AG04450 (cell line): ENCODE data around the gene TIE1. TPM values are rescaled to one million over a fixed set of nuclear protein-coding genes. Genes with fewer than 3 reads are reported as not detected.
"Not testable (repeated sequence)": the region's sequence is repeated elsewhere in the genome, so short reads cannot be mapped to it uniquely, and the experiment has no call there.

Experiments used
- CTCF ChIA-PET: fragments of 300-600, 350-600 bp; formaldehyde crosslinking; extraction: SDS; loops from one replicate; lab custom pipeline; 2022; ENCODE audit warnings: antibody characterized with exemption, inconsistent platforms; lab: Charles Lee
- POLR2A ChIA-PET: fragments of 350-600 bp; formaldehyde crosslinking; extraction: SDS; loops from one replicate; lab custom pipeline; 2021; ENCODE audit warnings: antibody characterized with exemption, inconsistent platforms; lab: Yijun Ruan, JAX
- DNase-seq: peaks from one replicate; pipeline ENCODE4 v3.0.0-alpha.2; 2011; ENCODE audit warnings: low read depth, low spot score
- H3K27ac ChIP-seq: one replicate; pipeline ENCODE4 v1.5.1; 2012; ENCODE audit warnings: low read depth, low read length, control low read depth
- H3K27me3 ChIP-seq: one replicate; pipeline ENCODE4 v1.6.0; 2012; ENCODE audit warnings: low read length; ENCODE audit not compliant: control insufficient read depth, insufficient read depth
- H3K4me3 ChIP-seq: 2 replicates; pipeline ENCODE4 v1.5.1; 2011; ENCODE audit warnings: mild to moderate bottlenecking, low read depth, low read length, control low read depth
- H3K9me3 ChIP-seq: 2 replicates; pipeline ENCODE4 v1.5.1; 2012; ENCODE audit warnings: low read length; ENCODE audit not compliant: control insufficient read depth, insufficient read depth
- polyA plus RNA-seq: library from polyadenylated mRNA; depleted of rRNA; stranded (reverse); fragments of >200 nt; gene quantifications from 2 replicates; pipeline ENCODE4 v1.2.3, GENCODE V29; 2011
- TF ChIP-seq, protein P1 (sequence below): IDR thresholded peaks from 2 replicates; pipeline ENCODE4 v1.5.1; 2011; ENCODE audit warnings: low read depth, low read length, control low read depth, inconsistent platforms

Gene TIE1
- polyA plus RNA-seq, 1 experiment: 0.76 TPM

GRCh38 chr1:43366601-43367025 is 65.8 kb downstream of the TIE1 start:
- Histone ChIP-seq H3K4me3 (peak overlapping the region; percentile 78), H3K27me3 (no peaks in the 10 kb centered on the region), H3K27ac (peak overlapping the region; percentile 57), H3K9me3 (peaks cover 4% of the 10 kb centered on the region; the same call in 1 of the 2 replicates)
- DNase-seq: no peak
- POLR2A ChIA-PET: interaction anchor here (0.6 to 2.6 kb wide), 3 partner anchors 9 to 136 kb away, joined by 3 to 25 read pairs (median 3); partner anchors contain the start of gene CDC20
- TF ChIP-seq, protein P1, sequence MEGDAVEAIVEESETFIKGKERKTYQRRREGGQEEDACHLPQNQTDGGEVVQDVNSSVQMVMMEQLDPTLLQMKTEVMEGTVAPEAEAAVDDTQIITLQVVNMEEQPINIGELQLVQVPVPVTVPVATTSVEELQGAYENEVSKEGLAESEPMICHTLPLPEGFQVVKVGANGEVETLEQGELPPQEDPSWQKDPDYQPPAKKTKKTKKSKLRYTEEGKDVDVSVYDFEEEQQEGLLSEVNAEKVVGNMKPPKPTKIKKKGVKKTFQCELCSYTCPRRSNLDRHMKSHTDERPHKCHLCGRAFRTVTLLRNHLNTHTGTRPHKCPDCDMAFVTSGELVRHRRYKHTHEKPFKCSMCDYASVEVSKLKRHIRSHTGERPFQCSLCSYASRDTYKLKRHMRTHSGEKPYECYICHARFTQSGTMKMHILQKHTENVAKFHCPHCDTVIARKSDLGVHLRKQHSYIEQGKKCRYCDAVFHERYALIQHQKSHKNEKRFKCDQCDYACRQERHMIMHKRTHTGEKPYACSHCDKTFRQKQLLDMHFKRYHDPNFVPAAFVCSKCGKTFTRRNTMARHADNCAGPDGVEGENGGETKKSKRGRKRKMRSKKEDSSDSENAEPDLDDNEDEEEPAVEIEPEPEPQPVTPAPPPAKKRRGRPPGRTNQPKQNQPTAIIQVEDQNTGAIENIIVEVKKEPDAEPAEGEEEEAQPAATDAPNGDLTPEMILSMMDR: no peak
- CTCF ChIA-PET: interaction anchor here (0.6 kb wide), 1 partner anchor 1377 kb away, joined by 3 read pairs; no protein-coding TSS in a partner anchor

DNA sequence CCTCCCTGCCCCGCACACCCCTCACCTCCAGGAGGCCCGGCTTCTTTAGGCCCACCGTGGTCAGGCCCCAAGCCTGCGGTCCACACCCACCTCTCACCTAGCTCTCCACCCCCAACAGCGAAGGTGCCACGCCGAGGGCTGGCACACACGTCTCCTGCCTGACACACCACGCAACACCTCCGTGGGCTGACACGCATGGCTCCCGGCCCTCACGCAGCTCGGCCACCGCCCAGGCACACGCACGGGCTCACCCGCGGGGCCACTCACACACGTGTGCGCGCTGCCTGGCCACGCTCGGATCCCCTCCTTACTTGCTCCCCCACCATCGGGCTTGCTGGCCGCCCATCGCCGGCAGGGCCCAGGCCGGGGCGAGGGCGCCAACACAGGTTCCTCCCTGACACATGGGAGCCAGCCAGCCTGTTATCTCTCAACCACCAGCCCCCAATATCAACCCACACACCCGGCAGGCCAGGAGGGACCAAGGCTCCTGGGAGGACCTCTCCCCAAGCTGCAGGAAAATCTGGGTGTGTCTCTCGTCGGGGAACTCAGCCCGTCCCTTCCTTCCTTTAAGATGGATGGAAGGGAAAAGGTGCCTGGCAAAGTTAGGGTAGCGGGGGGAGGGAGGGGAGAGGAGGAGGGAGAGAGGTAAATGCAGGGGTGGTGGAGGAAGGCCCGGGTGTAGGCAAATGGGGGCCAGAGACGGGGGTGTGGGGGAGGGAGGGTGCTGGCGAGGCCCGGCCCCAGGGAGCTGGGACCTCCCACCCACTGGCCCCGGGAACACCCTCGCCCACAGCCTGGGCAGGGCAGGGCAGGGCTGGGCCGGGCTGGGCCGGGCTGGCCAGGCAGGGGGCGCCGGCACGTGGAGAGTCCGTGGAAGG is 66.5 kb downstream of the TIE1 start:
- Histone ChIP-seq H3K27me3 (no peaks in the 10 kb centered on the region), H3K27ac (peak overlapping the region; percentile 57), H3K4me3 (peak overlapping the region; percentile 78), H3K9me3 (peaks cover 4% of the 10 kb centered on the region; the same call in 1 of the 2 replicates)
- TF ChIP-seq, protein P1: 0 out of 2 replicates have a peak, but pooled peaks have one; percentile 1
- ChIA-PET CTCF (interaction anchor here (0.6 to 1.6 kb wide), 6 partner anchors 10 to 1376 kb away, joined by 3 to 6 read pairs (median 4); no protein-coding TSS in a partner anchor), POLR2A (interaction anchor here (0.6 to 2.6 kb wide), 6 partner anchors 9 to 137 kb away, joined by 3 to 25 read pairs (median 4); partner anchors contain the start of gene CDC20)
- DNase-seq: no peak

GRCh38 chr1:43367904-43368645 is 67.3 kb downstream of the TIE1 start, which contains the start of gene ELOVL1:
Gene ELOVL1 (minus strand): TSS chr1:43368011. CDS start chr1:43365609, 2,402 bp downstream.
- TF ChIP-seq, protein P1: peak; percentile 42
- peak within 1 kb of the TSS; percentile 78 for H3K4me3 ChIP-seq
- peak; percentile 41 for DNase-seq
- H3K27ac ChIP-seq: peak within 1 kb of the TSS; percentile 77
- ChIA-PET POLR2A (interaction anchor here (0.9 to 2.6 kb wide), 3 partner anchors 10 to 135 kb away, joined by 3 to 25 read pairs (median 5); partner anchors contain the start of gene CDC20), CTCF (interaction anchor here (0.5 to 1.6 kb wide), 7 partner anchors 9 to 1302 kb away, joined by 3 to 4 read pairs (median 4); no protein-coding TSS in a partner anchor)
- H3K9me3 ChIP-seq: no peaks in the 10 kb centered on the region
- no peaks in the 10 kb centered on the region for H3K27me3 ChIP-seq

GRCh38 chr1:43368646-43369020 is 67.9 kb downstream of the TIE1 start:
- ChIA-PET CTCF (interaction anchor here (0.5 to 1.6 kb wide), 6 partner anchors 8 to 1301 kb away, joined by 3 to 4 read pairs (median 4); no protein-coding TSS in a partner anchor), POLR2A (interaction anchor here (0.9 to 2.6 kb wide), 2 partner anchors 11 to 14 kb away, joined by 3 to 25 read pairs; partner anchors contain the start of gene CDC20)
- no peak for DNase-seq
- Histone ChIP-seq H3K27me3 (no peaks in the 10 kb centered on the region), H3K4me3 (peak overlapping the region; percentile 67), H3K9me3 (no peaks in the 10 kb centered on the region), H3K27ac (peak overlapping the region; percentile 77)
- TF ChIP-seq, protein P1: no peak

DNA sequence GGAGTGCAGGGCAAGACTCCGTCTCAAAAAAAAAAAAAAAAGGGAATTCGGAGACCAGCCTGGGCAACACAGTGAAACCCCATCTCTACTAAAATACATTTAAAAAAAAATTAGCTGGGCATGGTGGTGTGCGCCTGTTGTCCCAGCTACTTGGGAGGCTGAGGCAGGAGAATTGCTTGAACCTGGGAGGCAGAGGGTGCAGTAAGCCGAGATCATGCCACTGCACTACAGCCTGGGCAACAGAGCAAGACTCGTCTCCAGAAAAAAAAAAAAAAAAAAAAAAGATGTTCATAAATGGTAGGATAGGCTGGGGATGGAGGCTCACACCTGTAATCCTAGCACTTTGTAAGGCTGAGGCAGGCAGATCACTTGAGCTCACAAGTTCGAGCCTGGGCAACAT is 69.0 kb downstream of the TIE1 start:
- not testable (repeated sequence) for DNase-seq, H3K27ac ChIP-seq, H3K4me3 ChIP-seq, H3K9me3 ChIP-seq, H3K27me3 ChIP-seq
- POLR2A ChIA-PET: interaction anchor here (0.6 to 0.7 kb wide), 3 partner anchors 11 to 14 kb away, joined by 4 to 6 read pairs (median 6); partner anchors contain the start of gene CDC20
- CTCF ChIA-PET: interaction anchor here (0.7 kb wide), 1 partner anchor 45 kb away, joined by 3 read pairs; no protein-coding TSS in a partner anchor
